NCI-H1092 (cell line): Measurements from ENCODE around the gene LACTB.
A peak's percentile ranks its signal among the peaks of the same experiment; 100 is the strongest.

Experiments used
- DNase-seq: peaks from one replicate; lab custom pipeline; 2025; lab: John Stamatoyannopoulos, UW

Gene LACTB

GRCh38 chr15:63121382-63122001 lies at the start of gene LACTB:
Gene LACTB (plus strand): TSS chr15:63121861. CDS start chr15:63121872, 11 bp downstream.
- DNase-seq, result peak; percentile 73

GRCh38 chr15:63072023-63072650 lies 49.5 kb upstream of the LACTB start:
- no peak for DNase-seq

- DNase-seq, result no peak
Measured at GRCh38 chr15:63072809-63073277, 48.8 kb upstream of the LACTB start.

- no peak for DNase-seq
Measured at GRCh38 chr15:63073497-63074172, 48.0 kb upstream of the LACTB start.

GRCh38 chr15:63075015-63075983 lies 46.4 kb upstream of the LACTB start:
- DNase-seq, result no peak

GRCh38 chr15:63075984-63076713 lies 45.5 kb upstream of the LACTB start:
- no peak for DNase-seq

GRCh38 chr15:63076714-63077046 lies 45.0 kb upstream of the LACTB start:
- DNase-seq, result no peak

- DNase-seq, result no peak
Measured at GRCh38 chr15:63077952-63078351, 43.7 kb upstream of the LACTB start.

- DNase-seq, result no peak
Measured at GRCh38 chr15:63079947-63080626, 41.6 kb upstream of the LACTB start.

- DNase-seq, result no peak
Measured at GRCh38 chr15:63080634-63081250, 40.9 kb upstream of the LACTB start.

- DNase-seq, result no peak
Measured at GRCh38 chr15:63082366-63082765, 39.3 kb upstream of the LACTB start.

GRCh38 chr15:63083044-63083443 lies 38.6 kb upstream of the LACTB start:
- no peak for DNase-seq

GRCh38 chr15:63083541-63083940 lies 38.1 kb upstream of the LACTB start:
- no peak for DNase-seq

GRCh38 chr15:63084806-63085205 lies 36.9 kb upstream of the LACTB start:
- DNase-seq, result no peak

- DNase-seq, result no peak
Measured at GRCh38 chr15:63085289-63085688, 36.4 kb upstream of the LACTB start.

- no peak for DNase-seq
Measured at GRCh38 chr15:63086271-63086670, 35.4 kb upstream of the LACTB start.

- DNase-seq, result no peak
Measured at GRCh38 chr15:63086947-63087346, 34.7 kb upstream of the LACTB start.

GRCh38 chr15:63088533-63089245 lies 33.0 kb upstream of the LACTB start:
- no peak for DNase-seq

- DNase-seq, result no peak
Measured at GRCh38 chr15:63089260-63090043, 32.2 kb upstream of the LACTB start.
